Testis (tissue), 3 donors: Measurements from ENCODE around the gene TP53BP2. TPM values are rescaled to one million over a fixed set of nuclear protein-coding genes. Genes with fewer than 3 reads are reported as not detected.

Experiments used
- DNase-seq: peaks from one replicate; pipeline ENCODE4 v3.0.0-alpha.2; 2019
- H3K27ac ChIP-seq, 2 donors: fragments of 200-600 bp; sonication (generic); one replicate each; pipeline ENCODE4 v1.5.1; 2019
- H3K27me3 ChIP-seq: fragments of 200-600 bp; sonication (generic); one replicate; pipeline ENCODE4 v1.5.1; 2019
- H3K36me3 ChIP-seq: fragments of 200-600 bp; sonication (generic); one replicate; pipeline ENCODE4 v1.5.1; 2017; ENCODE audit warnings: low read depth; ENCODE audit errors: missing control alignments
- H3K4me1 ChIP-seq: fragments of 200-600 bp; sonication (generic); one replicate; pipeline ENCODE4 v1.5.1; 2019
- H3K4me3 ChIP-seq, 2 donors: fragments of 200-600 bp; sonication (generic); one replicate each; pipeline ENCODE4 v1.5.1; 2017 to 2019
- H3K9me3 ChIP-seq: fragments of 200-600 bp; sonication (generic); one replicate; pipeline ENCODE4 v1.5.1; 2017
- CTCF ChIP-seq, 3 experiments: fragments of 450-650 bp in 2 of 3; fragments of 200-600 bp in 1 of 3; sonication (generic) in 1 of 3; IDR thresholded peaks; one replicate each; pipeline ENCODE4 v1.5.1; 2016 to 2019; ENCODE audit warnings: antibody characterized with exemption in 3 of 3, mild to moderate bottlenecking in 2 of 3, moderate library complexity in 1 of 3
- POLR2A ChIP-seq: fragments of 450-650 bp; IDR thresholded peaks from one replicate; pipeline ENCODE4 v1.6.1; 2017; ENCODE audit warnings: antibody characterized with exemption, mild to moderate bottlenecking, moderate library complexity
- WGBS, 2 donors: methylation state at CpG; one replicate each; pipeline ENCODE4 v1.1.5; 2018; 5-methylcytosine and 5-hydroxymethylcytosine counted together
- intact Hi-C: fragments of 100-400 bp; cut with DNase I; formaldehyde crosslinking; loops from one replicate; pipeline ENCODE4 v1.15.1; 2023; ENCODE audit warnings: low total_unique reads
- polyA plus RNA-seq: library from polyadenylated mRNA; stranded (reverse); fragments of 350-450 nt; fragmentation: Illumina TruSeq; extraction: RNeasy Lipid Tissue Mini Kit (QIAGEN cat#74804); gene quantifications from one replicate; pipeline ENCODE4 v1.2.3, GENCODE V29; 2014; ENCODE audit warnings: low read depth, low replicate concordance; ENCODE audit not compliant: insufficient read depth
- total RNA-seq, 2 donors: library from RNA; depleted of rRNA; stranded (reverse); fragments of >200 nt; gene quantifications; one replicate each; pipeline ENCODE4 v1.2.3, GENCODE V29; 2016

Gene TP53BP2
- total and polyA plus RNA-seq, 3 donors from 2014 or later, result 29.6 to 99.3 (median 64.3) TPM

- intact Hi-C loops, result no loop called here
- no peaks in the 10 kb centered on the region for H3K27me3 ChIP-seq
- no peak for DNase-seq
- 62 to 69% methylated on average over 1 of the region's 1 CpG for WGBS, 2 donors
- H3K4me3 ChIP-seq, result no peak overlapping the region
- no peaks in the 10 kb centered on the region for H3K9me3 ChIP-seq
- no peaks in the 10 kb centered on the region for H3K36me3 ChIP-seq
- peak overlapping the region; percentile 54 to 64 for H3K27ac ChIP-seq
- TF ChIP-seq POLR2A (no peak), CTCF (IDR thresholded peaks at IDR 0.05) (no peak)
- H3K4me1 ChIP-seq, result peaks cover 41% of the 10 kb centered on the region
Observed at GRCh38 chr1:223837206-223837605, 8.5 kb downstream of the TP53BP2 start.

GRCh38 chr1:223836586-223836985 lies 9.2 kb downstream of the TP53BP2 start:
- no peak for DNase-seq
- H3K4me1 ChIP-seq, result peaks cover 41% of the 10 kb centered on the region
- intact Hi-C loops, result no loop called here
- peak overlapping the region; percentile 54 to 64 for H3K27ac ChIP-seq
- no peaks in the 10 kb centered on the region for H3K27me3 ChIP-seq
- H3K4me3 ChIP-seq, result no peak overlapping the region
- H3K9me3 ChIP-seq, result no peaks in the 10 kb centered on the region
- H3K36me3 ChIP-seq, result no peaks in the 10 kb centered on the region
- TF ChIP-seq CTCF (IDR thresholded peaks at IDR 0.05) (no peak), POLR2A (no peak)
- WGBS, 2 donors, result 60 to 68% methylated on average over 1 of the region's 1 CpG

- WGBS, 2 donors, result 70 to 72% methylated on average over 2 of the region's 2 CpGs
- H3K36me3 ChIP-seq, result no peaks in the 10 kb centered on the region
- no peaks in the 10 kb centered on the region for H3K27me3 ChIP-seq
- no peak overlapping the region for H3K27ac ChIP-seq
- H3K4me3 ChIP-seq, result no peak overlapping the region
- no peak for DNase-seq
- H3K4me1 ChIP-seq, result peaks cover 33% of the 10 kb centered on the region
- intact Hi-C loops, result no loop called here
- H3K9me3 ChIP-seq, result no peaks in the 10 kb centered on the region
- TF ChIP-seq POLR2A (no peak), CTCF (IDR thresholded peaks at IDR 0.05) (no peak)
Observed at GRCh38 chr1:223835754-223836153, 10.0 kb downstream of the TP53BP2 start.

- no peaks in the 10 kb centered on the region for H3K27me3 ChIP-seq
- H3K36me3 ChIP-seq, result no peaks in the 10 kb centered on the region
- WGBS, 2 donors, result 39 to 71% methylated on average over 3 of the region's 3 CpGs
- H3K27ac ChIP-seq, result no peak overlapping the region
- H3K9me3 ChIP-seq, result no peaks in the 10 kb centered on the region
- intact Hi-C loops, result no loop called here
- TF ChIP-seq POLR2A, result no peak
- DNase-seq, result no peak
- H3K4me3 ChIP-seq, result no peak overlapping the region
- peaks cover 26% of the 10 kb centered on the region for H3K4me1 ChIP-seq
Observed at GRCh38 chr1:223834660-223835263, 11.0 kb downstream of the TP53BP2 start.

- no peak for DNase-seq
- Histone ChIP-seq H3K4me1 (peaks cover 26% of the 10 kb centered on the region), H3K36me3 (no peaks in the 10 kb centered on the region), H3K9me3 (no peaks in the 10 kb centered on the region), H3K27me3 (no peaks in the 10 kb centered on the region), H3K27ac (peak overlapping the region in 1 of 2 donors; percentile 39), H3K4me3 (no peak overlapping the region)
- intact Hi-C loops, result no loop called here
- TF ChIP-seq POLR2A, result no peak
- TF ChIP-seq CTCF (IDR thresholded peaks at IDR 0.05), result no peak
- WGBS, 2 donors, result 77 to 93% methylated on average over 2 of the region's 2 CpGs
Observed at GRCh38 chr1:223833948-223834347, 11.8 kb downstream of the TP53BP2 start.
